GM12873 (cell line): ENCODE results near the gene SLX4IP.

ENCODE experiments used
- CTCF ChIP-seq: IDR thresholded peaks from 2 replicates; pipeline ENCODE4 v1.5.1; 2012; ENCODE audit warnings: low read depth, mild to moderate bottlenecking, moderate library complexity, low read length, control low read depth; ENCODE audit not compliant: insufficient read depth; ENCODE audit errors: missing control alignments

SLX4IP gene

GRCh38 chr20:10543480-10543879 lies 108.4 kb downstream of the SLX4IP start:
- no peak for TF ChIP-seq CTCF

- no peak for TF ChIP-seq CTCF
These were observed 112.4 kb downstream of the SLX4IP start for GRCh38 chr20:10547276-10548114.

GRCh38 chr20:10549511-10549910 lies 114.4 kb downstream of the SLX4IP start:
- TF ChIP-seq CTCF: no peak

- no peak for TF ChIP-seq CTCF
These were observed 115.4 kb downstream of the SLX4IP start for GRCh38 chr20:10550204-10551118.

GRCh38 chr20:10551732-10552724 lies 116.9 kb downstream of the SLX4IP start:
- TF ChIP-seq CTCF: no peak

GRCh38 chr20:10553326-10553984 lies 118.3 kb downstream of the SLX4IP start:
- TF ChIP-seq CTCF: peak; percentile 70
